MCF 10A (cell line): Measurements from ENCODE around the gene PHLPP1. TPM values are rescaled to one million over a fixed set of nuclear protein-coding genes. Genes with fewer than 3 reads are reported as not detected.

Source experiments
- BruUV-seq: library from RNA; stranded (reverse); fragments of 400-500 nt; replicated peaks from 2 replicates; lab custom pipeline; 2021; lab: Mats Ljungman, UMichigan
- CTCF ChIA-PET: fragments of 300-600 bp; sonication (Branson Sonifier 250); formaldehyde crosslinking; extraction: SDS; loops from one replicate; lab custom pipeline; 2021; ENCODE audit warnings: antibody characterized with exemption, inconsistent platforms; lab: Yijun Ruan, JAX
- POLR2A ChIA-PET: fragments of 300-600, 350-650 bp; sonication (Branson Sonifier 250); formaldehyde crosslinking; extraction: SDS; loops from one replicate; lab custom pipeline; 2020; ENCODE audit warnings: antibody characterized with exemption, inconsistent platforms; lab: Yijun Ruan, JAX
- DNase-seq: peaks from one replicate; pipeline ENCODE4 v3.0.0-alpha.2; 2018; ENCODE audit not compliant: unreplicated experiment
- H3K27ac Mint-ChIP-seq: one replicate; pipeline ENCODE4 v1.8.0; 2022; ENCODE audit warnings: mild to moderate bottlenecking, low read depth, mixed read lengths; ENCODE audit not compliant: unreplicated experiment
- H3K27me3 Mint-ChIP-seq: one replicate; pipeline ENCODE4 v1.8.0; 2022; ENCODE audit warnings: mixed read lengths; ENCODE audit not compliant: insufficient read depth, unreplicated experiment
- H3K36me3 Mint-ChIP-seq: one replicate; pipeline ENCODE4 v1.8.0; 2022; ENCODE audit warnings: mild to moderate bottlenecking, moderate library complexity, mixed read lengths; ENCODE audit not compliant: insufficient read depth, unreplicated experiment
- H3K4me1 Mint-ChIP-seq: one replicate; pipeline ENCODE4 v1.8.0; 2022; ENCODE audit warnings: mixed read lengths; ENCODE audit not compliant: insufficient read depth, unreplicated experiment
- H3K4me3 Mint-ChIP-seq: one replicate; pipeline ENCODE4 v1.8.0; 2022; ENCODE audit warnings: mild to moderate bottlenecking, moderate library complexity, mixed read lengths; ENCODE audit not compliant: unreplicated experiment
- H3K9me3 Mint-ChIP-seq: one replicate; pipeline ENCODE4 v1.8.0; 2022; ENCODE audit warnings: mixed read lengths; ENCODE audit not compliant: unreplicated experiment
- CTCF ChIP-seq: fragments of 200-600 bp; IDR thresholded peaks from one replicate; pipeline ENCODE4 v1.8.0; 2022; ENCODE audit warnings: antibody characterized with exemption, mild to moderate bottlenecking; ENCODE audit not compliant: unreplicated experiment
- intact Hi-C: fragments of 100-400 bp; cut with micrococcal nuclease; formaldehyde crosslinking; loops from 2 replicates; pipeline ENCODE4 v1.14.1; 2022
- total RNA-seq: library from RNA; stranded (reverse); gene quantifications from 2 replicates; pipeline ENCODE4 v1.2.3, GENCODE V29; 2022

Gene PHLPP1
- total RNA-seq, 1 experiment from 2014 or later = 13.1 TPM

DNA sequence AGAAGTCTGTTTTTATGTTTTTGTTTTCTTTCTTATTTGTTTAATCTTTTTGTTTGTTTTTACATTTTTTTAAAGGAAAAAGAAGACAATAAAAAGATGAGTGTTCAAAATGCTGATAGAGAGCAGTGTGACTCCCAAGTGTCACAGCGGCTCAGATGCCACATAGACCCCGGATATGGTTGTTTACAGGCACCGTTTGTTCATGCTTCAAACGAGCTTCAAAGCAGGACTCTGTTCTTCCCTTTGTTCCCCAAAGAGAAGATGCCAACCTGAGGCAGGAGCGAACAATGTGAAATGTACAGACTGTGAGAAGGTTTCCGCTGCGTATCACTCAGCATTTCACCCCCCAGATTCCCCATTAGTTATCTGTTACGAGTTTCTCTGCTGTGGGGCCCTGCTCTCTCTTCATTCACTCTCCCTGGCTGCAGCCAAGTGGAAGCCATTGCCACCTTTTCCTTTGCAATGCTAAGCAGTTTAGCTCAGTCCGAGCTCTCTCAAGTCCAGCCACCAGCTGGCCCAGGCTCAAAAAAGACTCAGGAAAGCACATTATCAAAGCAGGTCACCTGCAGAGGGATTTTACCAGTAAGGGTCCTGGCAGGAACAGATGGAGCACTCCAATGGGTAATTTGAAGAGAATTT lies 36.4 kb upstream of the PHLPP1 start:
- ChIA-PET CTCF (no interaction called here), POLR2A (no interaction called here)
- no TSS peak for BruUV-seq
- Mint-ChIP-seq H3K9me3 (no peaks in the 10 kb centered on the region), H3K27me3 (no peaks in the 10 kb centered on the region), H3K27ac (no peak overlapping the region), H3K36me3 (no peaks in the 10 kb centered on the region), H3K4me3 (no peak overlapping the region), H3K4me1 (no peaks in the 10 kb centered on the region)
- no peak for TF ChIP-seq CTCF
- intact Hi-C loops = no loop called here
- DNase-seq = no peak

GRCh38 chr18:62682371-62682770 lies 33.0 kb upstream of the PHLPP1 start:
- H3K27ac Mint-ChIP-seq = no peak overlapping the region
- H3K4me3 Mint-ChIP-seq = no peak overlapping the region
- POLR2A ChIA-PET = no interaction called here

DNA sequence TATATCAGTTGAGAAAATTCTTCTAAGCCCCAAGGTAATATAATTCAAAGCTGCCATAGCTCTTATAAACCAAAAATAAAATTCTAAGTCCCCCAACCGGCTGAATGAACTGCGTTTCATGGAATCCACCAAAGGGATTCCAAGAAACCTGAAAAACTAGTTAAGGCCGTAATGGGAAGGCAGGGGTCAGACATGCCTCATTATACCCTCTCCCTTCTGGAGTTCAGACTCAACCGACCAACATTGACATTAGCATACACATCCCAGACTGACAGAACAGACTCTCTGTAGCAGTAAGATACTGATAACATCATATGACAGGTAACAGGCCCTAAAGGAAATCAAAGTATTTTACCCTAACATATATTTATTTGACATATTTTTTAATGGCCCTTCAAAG lies 31.4 kb upstream of the PHLPP1 start:
- H3K9me3 Mint-ChIP-seq = peaks cover 10% of the 10 kb centered on the region
- H3K36me3 Mint-ChIP-seq = no peaks in the 10 kb centered on the region
- no peak for DNase-seq
- intact Hi-C loops = no loop called here
- no TSS peak for BruUV-seq
- H3K4me3 Mint-ChIP-seq = no peak overlapping the region
- H3K27me3 Mint-ChIP-seq = no peaks in the 10 kb centered on the region
- POLR2A ChIA-PET = no interaction called here
- TF ChIP-seq CTCF = no peak
- H3K27ac Mint-ChIP-seq = no peak overlapping the region
- H3K4me1 Mint-ChIP-seq = no peaks in the 10 kb centered on the region
- CTCF ChIA-PET = interaction anchor here (0.8 kb wide), 1 partner anchor 15 kb away, joined by 4 read pairs; no protein-coding TSS in a partner anchor

More at GRCh38 chr18:62682371-62682770, 33.0 kb upstream of the PHLPP1 start:
- CTCF ChIA-PET = interaction anchor here (0.5 to 1.5 kb wide), 4 partner anchors 8 to 301 kb away, joined by 3 to 5 read pairs (median 5); no protein-coding TSS in a partner anchor
- no peak for DNase-seq
- Mint-ChIP-seq H3K9me3 (no peaks in the 10 kb centered on the region), H3K36me3 (no peaks in the 10 kb centered on the region), H3K4me1 (no peaks in the 10 kb centered on the region), H3K27me3 (no peaks in the 10 kb centered on the region)
- no TSS peak for BruUV-seq
- intact Hi-C loops = no loop called here
- TF ChIP-seq CTCF = no peak

DNA sequence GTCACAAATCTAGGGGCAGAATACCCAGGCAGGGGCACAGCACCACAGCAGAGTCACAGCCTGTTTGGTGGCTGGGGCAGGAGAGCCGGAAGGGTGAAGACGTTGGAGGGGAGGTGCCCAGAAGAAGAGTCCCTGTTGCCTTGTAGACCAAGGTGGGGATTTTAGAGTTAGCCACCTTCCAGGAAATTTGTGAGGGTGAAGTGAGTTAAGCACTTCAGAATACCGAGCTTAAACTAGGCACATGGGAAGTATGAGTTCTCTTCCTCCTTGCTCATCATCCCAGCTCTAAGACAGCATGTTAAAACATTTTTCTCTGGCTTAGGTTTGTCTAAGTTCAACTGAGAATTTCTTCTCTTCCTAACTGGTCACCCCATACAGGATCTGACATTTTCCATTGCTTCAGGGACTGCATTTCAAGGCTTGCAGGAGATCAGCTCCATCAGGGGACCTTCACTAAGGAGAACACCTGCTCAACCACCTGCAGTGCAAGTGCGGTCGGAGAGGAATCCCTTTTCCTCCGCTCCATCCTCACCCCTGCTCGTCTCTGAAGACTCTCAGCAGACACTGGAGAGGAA lies 26.5 kb upstream of the PHLPP1 start:
- intact Hi-C loops = no loop called here
- Mint-ChIP-seq H3K27ac (no peak overlapping the region), H3K9me3 (peaks cover 28% of the 10 kb centered on the region), H3K27me3 (no peaks in the 10 kb centered on the region), H3K4me3 (no peak overlapping the region), H3K4me1 (no peaks in the 10 kb centered on the region), H3K36me3 (peaks cover 7% of the 10 kb centered on the region)
- no peak for TF ChIP-seq CTCF
- CTCF ChIA-PET = interaction anchor here (0.6 to 0.8 kb wide), 2 partner anchors 9 to 293 kb away, joined by 3 read pairs; no protein-coding TSS in a partner anchor
- DNase-seq = no peak
- BruUV-seq = no TSS peak
- POLR2A ChIA-PET = no interaction called here
